Measurements from ENCODE around the gene DCAF4L1. TPM values are rescaled to one million over a fixed set of nuclear protein-coding genes. Genes with fewer than 3 reads are reported as not detected.

Gene DCAF4L1
- total RNA-seq, 1 donor from 2014 or later: 0.09 TPM

DNA sequence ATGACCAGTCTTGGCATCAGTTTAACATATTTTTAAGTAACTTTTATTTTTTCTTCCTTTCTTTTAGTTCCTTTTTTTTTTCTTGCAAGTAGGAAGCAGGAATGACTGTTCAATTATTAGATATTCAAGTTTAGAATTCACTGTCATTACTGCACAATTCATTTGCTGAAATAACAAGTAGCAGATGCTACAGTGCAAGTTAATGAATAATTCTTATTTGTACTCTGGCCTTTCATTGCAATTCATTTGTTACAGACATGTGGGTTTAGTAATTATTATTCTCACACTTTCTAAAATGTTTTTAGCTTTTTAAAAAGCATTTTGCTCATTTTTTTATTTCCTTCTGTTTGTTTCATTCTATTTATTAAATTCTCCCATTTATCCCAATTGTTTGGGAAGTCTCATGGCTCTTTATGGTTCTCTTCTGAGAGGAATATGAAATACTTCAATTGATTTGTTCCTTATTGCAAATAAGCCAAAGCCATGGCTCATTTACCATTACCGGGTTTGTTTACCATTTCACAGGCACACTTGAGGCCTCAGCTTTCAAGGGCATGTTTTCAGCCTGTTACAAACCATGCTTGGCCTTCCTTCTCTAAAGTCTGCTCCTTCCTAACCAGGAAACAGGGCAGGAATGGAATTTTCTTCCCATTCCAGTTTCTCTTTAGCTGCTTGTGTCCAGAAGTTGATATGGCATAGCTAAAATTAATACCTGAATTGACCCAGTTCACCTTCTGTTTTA lies 4.6 kb upstream of the DCAF4L1 start:
- Mint-ChIP-seq H3K36me3 (no peaks in the 10 kb centered on the region), H3K4me3 (no peak overlapping the region), H3K27ac (no peak overlapping the region), H3K27me3 (ENCODE audit: low read depth) (peaks cover 11% of the 10 kb centered on the region), H3K9me3 (peaks cover 5% of the 10 kb centered on the region), H3K4me1 (no peaks in the 10 kb centered on the region)
- no peak for DNase-seq (ENCODE audit: low spot score in 2 of 2, unreplicated experiment in 2 of 2)
- TF ChIP-seq, protein P1, sequence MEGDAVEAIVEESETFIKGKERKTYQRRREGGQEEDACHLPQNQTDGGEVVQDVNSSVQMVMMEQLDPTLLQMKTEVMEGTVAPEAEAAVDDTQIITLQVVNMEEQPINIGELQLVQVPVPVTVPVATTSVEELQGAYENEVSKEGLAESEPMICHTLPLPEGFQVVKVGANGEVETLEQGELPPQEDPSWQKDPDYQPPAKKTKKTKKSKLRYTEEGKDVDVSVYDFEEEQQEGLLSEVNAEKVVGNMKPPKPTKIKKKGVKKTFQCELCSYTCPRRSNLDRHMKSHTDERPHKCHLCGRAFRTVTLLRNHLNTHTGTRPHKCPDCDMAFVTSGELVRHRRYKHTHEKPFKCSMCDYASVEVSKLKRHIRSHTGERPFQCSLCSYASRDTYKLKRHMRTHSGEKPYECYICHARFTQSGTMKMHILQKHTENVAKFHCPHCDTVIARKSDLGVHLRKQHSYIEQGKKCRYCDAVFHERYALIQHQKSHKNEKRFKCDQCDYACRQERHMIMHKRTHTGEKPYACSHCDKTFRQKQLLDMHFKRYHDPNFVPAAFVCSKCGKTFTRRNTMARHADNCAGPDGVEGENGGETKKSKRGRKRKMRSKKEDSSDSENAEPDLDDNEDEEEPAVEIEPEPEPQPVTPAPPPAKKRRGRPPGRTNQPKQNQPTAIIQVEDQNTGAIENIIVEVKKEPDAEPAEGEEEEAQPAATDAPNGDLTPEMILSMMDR (IDR thresholded peaks at IDR 0.05; ENCODE audit: unreplicated experiment): no peak

DNA sequence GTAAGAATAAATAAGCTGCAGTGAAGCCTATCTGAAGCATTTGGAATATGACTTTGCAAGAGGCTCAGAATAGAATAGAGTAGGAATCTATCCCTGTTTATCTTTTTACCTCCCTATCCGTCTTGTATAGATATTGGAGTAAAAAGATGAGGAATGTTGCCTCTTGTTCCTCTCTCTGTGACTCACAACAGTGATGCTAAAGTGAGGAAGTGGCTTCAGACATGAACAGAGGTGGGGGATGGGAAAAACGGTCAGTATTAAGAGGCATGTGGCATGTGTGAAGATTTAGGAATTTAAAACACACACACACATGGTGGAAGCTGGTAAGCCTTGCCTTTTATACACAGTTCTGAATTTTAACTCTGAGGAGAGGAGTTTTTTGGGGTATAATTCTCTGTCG lies 3.8 kb upstream of the DCAF4L1 start:
- Mint-ChIP-seq H3K9me3 (no peaks in the 10 kb centered on the region), H3K27ac (no peak overlapping the region), H3K36me3 (no peaks in the 10 kb centered on the region), H3K4me3 (no peak overlapping the region), H3K27me3 (ENCODE audit: low read depth) (peaks cover 8% of the 10 kb centered on the region), H3K4me1 (no peaks in the 10 kb centered on the region)
- DNase-seq (ENCODE audit: low spot score in 2 of 2, unreplicated experiment in 2 of 2): no peak
- TF ChIP-seq, protein P1 (IDR thresholded peaks at IDR 0.05; ENCODE audit: unreplicated experiment): no peak

DNA sequence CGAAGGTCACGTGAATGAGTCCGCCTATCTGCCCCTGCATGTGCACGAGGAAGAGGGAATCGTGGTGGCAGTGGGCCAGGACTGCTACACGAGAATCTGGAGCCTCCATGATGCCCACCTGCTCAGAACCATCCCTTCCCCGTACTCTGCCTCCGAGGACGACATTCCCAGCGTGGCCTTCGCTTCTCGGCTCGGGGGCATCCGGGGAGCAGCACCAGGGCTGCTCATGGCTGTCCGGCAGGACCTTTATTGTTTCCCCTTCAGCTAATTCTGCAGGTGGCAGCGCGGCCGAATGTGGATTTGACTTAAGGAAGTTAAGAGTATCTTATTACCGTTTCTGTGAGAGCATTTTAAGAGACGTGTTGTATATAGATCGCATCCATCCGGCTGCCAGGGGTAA lies 1.2 kb downstream of the DCAF4L1 start:
- no peaks in the 10 kb centered on the region for H3K9me3 Mint-ChIP-seq
- H3K4me3 Mint-ChIP-seq: no peak overlapping the region
- H3K27ac Mint-ChIP-seq: no peak overlapping the region
- TF ChIP-seq, protein P1 (IDR thresholded peaks at IDR 0.05; ENCODE audit: unreplicated experiment): no peak
- peaks cover 3% of the 10 kb centered on the region for H3K27me3 Mint-ChIP-seq (ENCODE audit: low read depth)
- DNase-seq (ENCODE audit: low spot score in 2 of 2, unreplicated experiment in 2 of 2): no peak
- H3K36me3 Mint-ChIP-seq: no peaks in the 10 kb centered on the region
- H3K4me1 Mint-ChIP-seq: no peaks in the 10 kb centered on the region

DNA sequence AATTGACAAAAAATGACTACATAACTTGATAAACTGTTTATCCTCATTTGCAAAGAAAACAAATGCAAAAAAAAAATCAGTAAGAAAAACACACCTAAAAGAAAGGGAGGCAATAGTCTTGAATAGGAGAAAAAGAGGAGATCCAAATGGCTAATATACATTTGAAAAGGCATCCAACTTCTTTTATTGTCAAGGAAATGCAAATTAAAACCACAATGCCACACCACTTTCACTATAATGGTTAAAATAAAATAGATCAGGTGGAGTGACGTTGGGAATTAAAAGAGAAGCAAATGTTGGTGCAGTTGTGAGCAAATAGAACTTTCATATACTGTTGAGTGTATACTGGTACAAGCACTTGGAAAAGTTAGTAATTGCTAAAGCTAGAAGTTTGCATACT lies 3.6 kb downstream of the DCAF4L1 start:
- peaks cover 11% of the 10 kb centered on the region for H3K4me1 Mint-ChIP-seq
- no peaks in the 10 kb centered on the region for H3K36me3 Mint-ChIP-seq
- no peak for DNase-seq (ENCODE audit: low spot score in 2 of 2, unreplicated experiment in 2 of 2)
- H3K27ac Mint-ChIP-seq: no peak overlapping the region
- no peaks in the 10 kb centered on the region for H3K9me3 Mint-ChIP-seq
- TF ChIP-seq, protein P1 (IDR thresholded peaks at IDR 0.05; ENCODE audit: unreplicated experiment): no peak
- H3K4me3 Mint-ChIP-seq: no peak overlapping the region
- H3K27me3 Mint-ChIP-seq (ENCODE audit: low read depth): peaks cover 3% of the 10 kb centered on the region

DNA sequence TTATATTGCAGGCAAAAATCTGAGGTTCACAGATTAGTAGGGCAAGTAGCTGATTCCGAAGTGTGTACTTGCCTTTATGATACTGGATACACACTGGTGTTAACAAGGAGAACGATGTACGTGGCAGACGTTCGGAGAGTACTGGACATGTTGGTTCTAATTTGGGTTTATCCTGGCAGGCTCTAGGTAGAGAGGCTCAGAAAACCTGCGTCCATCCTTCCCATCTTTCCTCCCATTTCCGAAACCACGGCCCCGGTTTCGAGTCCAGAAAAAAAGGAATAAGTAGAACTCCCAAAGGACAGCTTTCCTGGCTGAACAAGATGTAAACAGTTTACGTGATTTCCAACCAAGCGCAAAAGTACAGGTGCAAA lies 8.4 kb downstream of the DCAF4L1 start:
- Mint-ChIP-seq H3K36me3 (no peaks in the 10 kb centered on the region), H3K4me1 (peaks cover 27% of the 10 kb centered on the region), H3K27me3 (ENCODE audit: low read depth) (no peaks in the 10 kb centered on the region), H3K9me3 (no peaks in the 10 kb centered on the region), H3K27ac (peak overlapping the region; percentile 99), H3K4me3 (peak overlapping the region; percentile 100)
- DNase-seq (ENCODE audit: low spot score in 2 of 2, unreplicated experiment in 2 of 2): no peak
- TF ChIP-seq, protein P1 (IDR thresholded peaks at IDR 0.05; ENCODE audit: unreplicated experiment): no peak

Measured in mesothelial cell of epicardium (in vitro differentiated cells).